GM12801 (cell line): Measurements from ENCODE around the gene HOXA7.

Experiments used
- CTCF ChIP-seq: IDR thresholded peaks from one replicate; pipeline ENCODE4 v1.5.1; 2011; ENCODE audit warnings: control low read depth; ENCODE audit not compliant: insufficient read length; ENCODE audit errors: extremely low read depth

Gene HOXA7

GRCh38 chr7:27201580-27202017 is 45.1 kb upstream of the HOXA7 start:
- TF ChIP-seq CTCF, result no peak

GRCh38 chr7:27200761-27201579 is 44.5 kb upstream of the HOXA7 start:
- TF ChIP-seq CTCF, result no peak

GRCh38 chr7:27199849-27200760 is 43.6 kb upstream of the HOXA7 start, which contains the start of gene HOXA13:
HOXA13 (minus strand) TSS chr7:27200091; CDS start chr7:27200077, 14 bp downstream.
- TF ChIP-seq CTCF, result no peak

GRCh38 chr7:27198871-27199801 is 42.7 kb upstream of the HOXA7 start:
- TF ChIP-seq CTCF, result no peak

GRCh38 chr7:27198138-27198841 is 41.8 kb upstream of the HOXA7 start:
- TF ChIP-seq CTCF, result no peak

- no peak for TF ChIP-seq CTCF
These were observed 40.9 kb upstream of the HOXA7 start for GRCh38 chr7:27197137-27198042.
